ENCODE results near the gene IMMP2L. TPM values are rescaled to one million over a fixed set of nuclear protein-coding genes. Genes with fewer than 3 reads are reported as not detected.

Gene IMMP2L
- total and polyA plus RNA-seq, 2 donors (not counting 3 experiments of a cell fraction or from before 2014, with no cell fraction given): 9.9 to 11.8 TPM

- intact Hi-C loops (cut with micrococcal nuclease): no loop called here
- Histone ChIP-seq H3K4me1 (ENCODE audit: control insufficient read depth, extremely low read depth, insufficient read depth, low read length) (peaks cover 17% of the 10 kb centered on the region), H3K9me3 (replicated peaks; ENCODE audit: control insufficient read depth, insufficient read depth, low read length) (no peaks in the 10 kb centered on the region), H3K27me3 (ENCODE audit: control insufficient read depth in 2 of 2, insufficient read depth in 2 of 2, low read length in 2 of 2) (no peaks in the 10 kb centered on the region), H4K20me1 (replicated peaks; ENCODE audit: control insufficient read depth, extremely low read depth, insufficient read depth, low read length) (no peaks in the 10 kb centered on the region), H3K27ac (ENCODE audit: insufficient read depth, low read depth, low read length) (no peak overlapping the region), H3K79me2 (ENCODE audit: control insufficient read depth, insufficient read depth, low read length) (no peaks in the 10 kb centered on the region), H3K9ac (replicated peaks; ENCODE audit: extremely low read depth, insufficient read depth, low read length) (no peak overlapping the region), H3K36me3 (ENCODE audit: control insufficient read depth in 2 of 2, extremely low read depth in 1 of 2, insufficient read depth in 2 of 2, low read length in 2 of 2) (no peaks in the 10 kb centered on the region), H3K9me1 (replicated peaks; ENCODE audit: control insufficient read depth, extremely low read depth, insufficient read depth, low read length) (no peaks in the 10 kb centered on the region), H3K4me3 (replicated peaks in 1 of 3; ENCODE audit: insufficient read depth in 1 of 3, low read depth in 1 of 3, low read length in 3 of 3) (no peak overlapping the region), H3K4me2 (ENCODE audit: insufficient read depth, low read length) (no peak overlapping the region), H2AFZ (ENCODE audit: low read depth, low read length) (no peak overlapping the region)
- DNase-seq (ENCODE audit: low read depth, low spot score): no peak
- dilution Hi-C loops (cut with MboI; ENCODE audit: extremely low pct_ligation_motif_present, low sequenced_read_pairs): no loop called here
- ChIA-PET POLR2A (no interaction called here), CTCF (no interaction called here)
- no peak for TF ChIP-seq MAX (IDR thresholded peaks at IDR 0.05; ENCODE audit: insufficient read depth, insufficient read length)
- no peak for TF ChIP-seq JUN (IDR thresholded peaks at IDR 0.05; ENCODE audit: borderline replicate concordance, insufficient read depth, insufficient read length, low read depth)
- no peak for TF ChIP-seq POLR2AphosphoS5 (IDR thresholded peaks at IDR 0.05; ENCODE audit: insufficient read depth, low read depth, low read length)
- no peak for FAIRE-seq
- no TSS peak for BruUV-seq (replicated peaks)
These were observed 797.4 kb downstream of the IMMP2L start for GRCh38 chr7:110764852-110765251.

DNA sequence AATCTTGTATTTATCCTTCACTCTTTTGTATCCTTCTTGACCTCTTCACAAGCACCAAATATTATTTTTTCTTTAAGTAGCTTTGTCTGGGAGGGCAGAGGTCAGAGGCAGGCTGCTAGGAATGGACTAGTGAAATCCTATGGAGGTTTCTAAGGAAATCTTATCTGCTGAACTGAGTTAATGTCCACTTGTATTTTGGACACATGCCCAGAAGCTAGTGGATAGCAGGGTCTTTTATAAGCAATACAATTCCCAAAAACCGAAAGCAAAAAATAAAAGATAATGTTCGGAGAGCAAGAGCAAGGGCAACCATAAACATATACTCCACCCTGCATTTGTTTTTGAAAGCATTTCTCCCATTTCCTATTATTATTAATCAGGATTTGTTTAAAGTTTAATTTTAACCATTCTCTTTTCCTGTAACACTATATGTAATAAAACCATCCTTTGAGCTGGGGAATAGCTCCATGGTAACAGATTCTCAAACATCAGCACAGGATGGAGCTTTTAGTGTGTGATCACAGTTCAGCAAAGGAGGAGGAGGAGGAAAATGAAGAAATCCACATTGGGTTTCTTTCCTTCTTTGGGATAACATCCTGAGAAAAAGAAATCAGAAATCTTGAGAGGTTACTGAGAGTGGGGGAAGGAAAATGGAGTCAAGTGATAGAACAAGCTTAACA, 799.6 kb downstream of the IMMP2L start:
- FAIRE-seq: no peak

More for the DNA sequence above, 799.6 kb downstream of the IMMP2L start:
- BruUV-seq (replicated peaks): no TSS peak
- Histone ChIP-seq H3K4me3 (replicated peaks in 1 of 3; ENCODE audit: insufficient read depth in 1 of 3, low read depth in 1 of 3, low read length in 3 of 3) (no peak overlapping the region), H2AFZ (ENCODE audit: low read depth, low read length) (peak overlapping the region; percentile 70), H3K9ac (replicated peaks; ENCODE audit: extremely low read depth, insufficient read depth, low read length) (peak overlapping the region; percentile 31), H4K20me1 (replicated peaks; ENCODE audit: control insufficient read depth, extremely low read depth, insufficient read depth, low read length) (no peaks in the 10 kb centered on the region), H3K27ac (ENCODE audit: insufficient read depth, low read depth, low read length) (peak overlapping the region; percentile 18), H3K4me1 (ENCODE audit: control insufficient read depth, extremely low read depth, insufficient read depth, low read length) (peaks cover 17% of the 10 kb centered on the region), H3K9me1 (replicated peaks; ENCODE audit: control insufficient read depth, extremely low read depth, insufficient read depth, low read length) (no peaks in the 10 kb centered on the region), H3K27me3 (ENCODE audit: control insufficient read depth in 2 of 2, insufficient read depth in 2 of 2, low read length in 2 of 2) (no peaks in the 10 kb centered on the region), H3K36me3 (ENCODE audit: control insufficient read depth in 2 of 2, extremely low read depth in 1 of 2, insufficient read depth in 2 of 2, low read length in 2 of 2) (no peaks in the 10 kb centered on the region), H3K4me2 (ENCODE audit: insufficient read depth, low read length) (peak overlapping the region; percentile 67), H3K9me3 (replicated peaks; ENCODE audit: control insufficient read depth, insufficient read depth, low read length) (no peaks in the 10 kb centered on the region), H3K79me2 (ENCODE audit: control insufficient read depth, insufficient read depth, low read length) (no peaks in the 10 kb centered on the region)
- intact Hi-C loops (cut with micrococcal nuclease) (no loop called here), dilution Hi-C loops (cut with MboI; ENCODE audit: extremely low pct_ligation_motif_present, low sequenced_read_pairs) (no loop called here)
- no peak for TF ChIP-seq MAX (IDR thresholded peaks at IDR 0.05; ENCODE audit: insufficient read depth, insufficient read length)
- TF ChIP-seq CTCF (IDR thresholded peaks at IDR 0.05; ENCODE audit: extremely low read depth in 1 of 2, insufficient read depth in 1 of 2, low read depth in 1 of 2, low read length in 2 of 2): no peak
- TF ChIP-seq EZH2 (IDR thresholded peaks at IDR 0.05; ENCODE audit: borderline replicate concordance, low read depth, low read length, severe bottlenecking): no peak
- peak; percentile 73 for DNase-seq (ENCODE audit: low read depth, low spot score)
- POLR2A ChIA-PET: no interaction called here
- CTCF ChIA-PET: interaction anchor here (1.1 to 1.2 kb wide), 2 partner anchors 10 to 16 kb away, joined by 3 read pairs; no protein-coding TSS in a partner anchor
